Neural progenitor cell (in vitro differentiated cells): ENCODE data around the gene ATP6V0A4.

ENCODE experiments used
- EZH2 ChIP-seq: fragments of 200-600 bp; sonication (generic); IDR thresholded peaks from 2 replicates; pipeline ENCODE4 v1.6.1; 2017; ENCODE audit warnings: antibody characterized with exemption, mild to moderate bottlenecking, moderate library complexity
- EZH2phosphoT487 ChIP-seq: fragments of 200-600 bp; sonication (generic); IDR thresholded peaks from 2 replicates; pipeline ENCODE4 v1.6.1; 2017; ENCODE audit warnings: antibody characterized with exemption
- TF ChIP-seq, protein P1 (sequence below): fragments of 200-600 bp; sonication (generic); IDR thresholded peaks from 2 replicates; pipeline ENCODE4 v1.5.1; 2017; ENCODE audit warnings: antibody characterized with exemption, mild to moderate bottlenecking

GRCh38 chr7:138684340-138684739 is 113.7 kb downstream of the ATP6V0A4 start:
- TF ChIP-seq, protein P1, sequence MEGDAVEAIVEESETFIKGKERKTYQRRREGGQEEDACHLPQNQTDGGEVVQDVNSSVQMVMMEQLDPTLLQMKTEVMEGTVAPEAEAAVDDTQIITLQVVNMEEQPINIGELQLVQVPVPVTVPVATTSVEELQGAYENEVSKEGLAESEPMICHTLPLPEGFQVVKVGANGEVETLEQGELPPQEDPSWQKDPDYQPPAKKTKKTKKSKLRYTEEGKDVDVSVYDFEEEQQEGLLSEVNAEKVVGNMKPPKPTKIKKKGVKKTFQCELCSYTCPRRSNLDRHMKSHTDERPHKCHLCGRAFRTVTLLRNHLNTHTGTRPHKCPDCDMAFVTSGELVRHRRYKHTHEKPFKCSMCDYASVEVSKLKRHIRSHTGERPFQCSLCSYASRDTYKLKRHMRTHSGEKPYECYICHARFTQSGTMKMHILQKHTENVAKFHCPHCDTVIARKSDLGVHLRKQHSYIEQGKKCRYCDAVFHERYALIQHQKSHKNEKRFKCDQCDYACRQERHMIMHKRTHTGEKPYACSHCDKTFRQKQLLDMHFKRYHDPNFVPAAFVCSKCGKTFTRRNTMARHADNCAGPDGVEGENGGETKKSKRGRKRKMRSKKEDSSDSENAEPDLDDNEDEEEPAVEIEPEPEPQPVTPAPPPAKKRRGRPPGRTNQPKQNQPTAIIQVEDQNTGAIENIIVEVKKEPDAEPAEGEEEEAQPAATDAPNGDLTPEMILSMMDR: no peak
- no peak for TF ChIP-seq EZH2
- TF ChIP-seq EZH2phosphoT487: no peak
